Activated CD8-positive, alpha-beta memory T cell treated with anti-CD3 and anti-CD28 coated beads for 4 hours (primary cell): ENCODE measurements around the gene TF.

Experiments used
- DNase-seq, 2 donors: peaks; one replicate each; pipeline ENCODE4 v3.0.0-alpha.2; 2020; ENCODE audit warnings: low read depth in 2 of 2

The TF gene

DNA sequence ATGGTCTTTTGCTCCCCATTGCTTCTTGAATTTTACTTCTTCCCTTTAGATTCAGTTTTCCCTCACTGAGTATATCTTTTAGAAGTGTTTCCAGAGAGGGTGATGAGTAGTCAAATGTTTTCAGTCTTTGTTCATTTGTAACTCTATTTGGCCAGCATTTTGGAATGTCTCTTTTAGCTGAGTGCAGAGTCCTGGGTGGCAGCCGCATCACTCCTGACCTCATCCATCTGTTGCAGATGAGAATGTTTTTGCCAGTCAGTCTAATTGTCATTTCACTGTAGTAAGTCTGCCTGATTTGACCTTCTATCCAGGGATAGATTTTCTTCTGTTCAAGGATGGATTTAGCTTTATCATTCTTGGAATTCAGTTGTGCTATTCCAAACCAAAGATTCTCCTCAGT lies 66.7 kb downstream of the TF start:
- DNase-seq, result no peak

DNA sequence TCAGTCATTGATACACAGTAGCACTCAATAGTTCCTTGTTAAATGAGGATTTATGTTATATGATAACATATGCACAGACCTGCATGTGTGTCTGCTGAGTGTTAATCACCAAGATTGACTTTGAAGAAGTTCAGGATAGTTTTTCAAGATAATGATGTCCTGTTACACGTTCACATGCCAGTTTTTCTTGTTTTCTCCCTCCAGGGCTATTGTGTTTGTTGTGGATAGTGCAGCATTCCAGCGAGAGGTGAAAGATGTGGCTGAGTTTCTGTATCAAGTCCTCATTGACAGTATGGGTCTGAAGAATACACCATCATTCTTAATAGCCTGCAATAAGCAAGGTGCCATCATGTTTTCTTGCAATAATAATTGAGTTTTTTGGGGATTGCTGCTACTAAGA lies 69.2 kb downstream of the TF start:
- no peak for DNase-seq

- no peak for DNase-seq
These were observed 73.9 kb downstream of the TF start for GRCh38 chr3:133820129-133820528.

DNA sequence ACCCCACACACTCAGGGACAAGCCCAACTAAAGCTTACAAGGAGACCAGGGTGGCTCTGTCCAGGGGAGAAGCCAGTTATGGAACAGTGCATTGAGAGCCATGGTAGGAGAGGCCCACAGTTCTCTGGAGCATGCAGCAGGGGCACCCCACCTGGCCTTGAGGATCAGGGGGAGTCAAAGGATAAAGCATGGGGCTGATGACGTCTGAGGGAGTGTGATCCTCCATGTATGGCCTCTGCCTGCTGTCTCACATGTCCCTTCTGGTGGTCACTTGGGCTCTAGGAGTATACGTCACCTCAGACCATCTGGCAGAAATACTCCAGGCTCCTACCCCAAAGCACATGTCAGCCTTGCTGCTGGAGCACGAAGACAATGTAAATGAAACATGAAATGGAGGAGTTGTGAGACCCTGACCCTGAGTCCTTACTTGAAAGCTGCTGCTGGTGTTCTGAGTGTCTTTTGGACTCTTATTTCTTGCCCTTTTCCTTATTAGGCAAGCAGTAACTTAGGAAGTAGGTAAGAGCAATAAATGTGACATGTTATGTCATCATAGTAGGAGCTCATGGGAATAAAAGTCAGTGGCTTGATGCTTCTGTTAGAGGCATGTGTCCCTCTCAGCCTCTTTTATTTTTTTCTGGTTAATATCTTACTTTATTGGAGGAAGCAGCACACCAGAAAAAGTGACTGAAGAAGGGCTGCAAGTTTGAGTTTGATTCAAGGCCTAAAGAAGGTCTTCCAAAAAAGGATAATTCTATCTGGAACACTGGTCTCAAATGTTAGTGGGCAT lies 74.9 kb downstream of the TF start:
- DNase-seq, result no peak

GRCh38 chr3:133821767-133822638 lies 75.8 kb downstream of the TF start:
- DNase-seq, result no peak

DNA sequence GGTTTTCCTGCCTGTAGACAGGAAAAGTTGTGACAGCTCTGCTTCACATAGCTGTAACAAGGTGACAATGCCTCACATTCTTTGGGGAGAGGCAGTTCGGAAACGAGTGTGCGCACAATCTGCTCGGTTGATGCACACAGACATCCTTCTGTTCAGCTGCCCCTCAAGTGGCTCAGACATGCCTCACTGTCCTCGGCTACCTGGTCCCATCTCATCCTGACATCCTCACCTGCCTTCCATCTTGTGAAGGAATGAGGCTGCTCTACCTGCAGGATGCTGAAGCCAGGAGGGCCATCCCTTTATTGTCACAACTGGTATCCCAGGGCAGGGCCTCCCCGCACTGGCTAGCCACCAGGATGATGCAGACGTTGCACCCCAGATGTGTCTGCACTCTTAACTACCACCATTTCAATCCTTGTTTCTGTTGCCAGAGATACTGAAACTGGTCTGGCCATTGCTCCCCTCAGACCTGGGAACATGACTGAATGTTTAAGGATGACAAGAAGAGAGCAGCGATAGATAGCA lies 78.8 kb downstream of the TF start:
- DNase-seq, result no peak

DNA sequence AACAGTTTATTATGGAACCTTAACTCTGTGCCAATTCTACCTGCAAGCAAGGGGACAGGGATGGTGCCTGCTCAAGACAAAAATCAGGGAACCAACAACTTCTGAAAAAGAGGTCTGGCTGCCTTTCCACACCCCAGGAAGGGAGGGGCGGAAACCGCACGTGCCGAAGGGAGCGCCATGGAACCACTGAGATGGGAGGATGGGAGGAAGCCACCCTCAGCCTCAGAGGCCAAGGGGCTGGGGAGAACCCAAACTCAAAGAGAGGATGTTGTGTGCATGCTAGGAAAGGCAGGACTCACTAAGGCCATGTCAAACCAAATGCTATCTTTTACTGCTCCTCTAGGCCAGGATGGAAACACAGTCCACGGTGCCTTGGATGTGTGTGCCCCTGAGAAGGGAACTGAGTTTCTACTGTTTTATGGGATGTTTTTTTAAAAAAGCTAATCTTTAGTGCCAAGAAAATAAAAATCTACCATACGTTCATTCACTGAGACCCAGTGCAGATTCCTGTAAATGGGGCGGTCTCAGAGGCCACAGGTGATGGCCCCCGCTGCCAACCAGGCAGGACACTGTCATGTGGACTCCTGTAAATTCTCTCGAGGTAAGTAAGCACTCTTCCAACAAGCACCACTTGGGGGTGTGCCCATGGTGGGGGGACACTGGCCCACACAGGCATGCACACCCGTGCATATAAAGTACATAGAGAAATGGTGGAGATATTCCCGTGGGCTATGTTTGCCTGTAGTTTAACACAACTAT lies 80.0 kb downstream of the TF start:
- no peak for DNase-seq

GRCh38 chr3:133827136-133827535 lies 80.9 kb downstream of the TF start:
- DNase-seq, result no peak

GRCh38 chr3:133827684-133828083 lies 81.5 kb downstream of the TF start:
- no peak for DNase-seq

DNA sequence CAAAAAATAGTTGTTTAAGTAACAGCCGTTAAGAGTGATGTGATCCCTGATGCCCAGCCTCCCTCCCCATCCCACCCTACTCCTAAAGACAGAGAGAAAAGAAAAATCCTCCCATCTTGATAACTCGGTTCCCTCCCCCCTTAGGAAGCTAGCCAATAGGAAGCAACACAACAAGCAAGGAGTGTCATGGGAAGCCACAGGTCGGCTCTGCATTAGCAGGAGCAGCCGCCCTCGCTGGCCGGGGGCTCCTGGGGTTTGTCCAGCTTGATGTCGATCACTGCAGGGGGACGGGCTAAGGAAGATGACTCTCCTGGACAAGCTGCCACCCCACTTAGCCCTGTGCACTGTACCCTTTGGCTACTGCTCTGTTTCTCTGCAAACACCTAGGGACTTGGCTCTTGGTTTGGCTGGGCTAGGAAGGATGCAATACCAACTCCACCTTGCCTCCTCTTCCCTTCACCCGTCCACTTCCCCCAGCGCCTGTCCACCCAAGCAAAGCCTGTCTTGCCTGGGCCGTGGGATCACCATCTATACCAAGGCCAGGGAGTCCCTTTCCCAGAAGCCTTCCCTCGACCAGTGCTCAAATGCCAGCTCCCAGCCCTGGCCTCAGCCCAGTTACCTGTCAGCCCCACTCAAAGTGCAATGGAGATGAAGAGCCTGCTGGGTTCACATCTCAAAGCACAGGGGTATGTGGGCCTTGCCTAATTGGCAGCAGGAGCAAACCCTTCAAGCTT lies 82.5 kb downstream of the TF start:
- no peak for DNase-seq

GRCh38 chr3:133829310-133829707 lies 83.1 kb downstream of the TF start:
- no peak for DNase-seq

DNA sequence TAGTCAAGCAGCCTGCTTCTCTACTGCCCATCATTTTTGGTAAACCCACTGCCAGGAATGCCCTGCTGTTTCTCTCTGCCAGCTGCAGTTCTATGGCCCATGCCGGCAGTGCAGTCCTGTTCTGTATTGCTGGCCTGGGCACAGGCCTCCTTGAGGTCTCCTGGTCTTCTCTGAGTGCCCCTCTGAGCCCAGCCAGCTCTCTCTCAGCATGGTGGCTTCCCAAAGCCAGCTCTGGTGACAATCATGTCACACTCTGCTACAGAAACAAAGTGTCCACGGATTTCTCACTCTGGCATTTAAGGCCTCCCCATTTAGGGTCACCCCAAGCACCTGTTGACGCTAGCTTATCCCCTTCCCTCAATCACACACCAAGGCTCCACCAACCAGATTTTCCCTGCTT lies 83.9 kb downstream of the TF start:
- no peak for DNase-seq

DNA sequence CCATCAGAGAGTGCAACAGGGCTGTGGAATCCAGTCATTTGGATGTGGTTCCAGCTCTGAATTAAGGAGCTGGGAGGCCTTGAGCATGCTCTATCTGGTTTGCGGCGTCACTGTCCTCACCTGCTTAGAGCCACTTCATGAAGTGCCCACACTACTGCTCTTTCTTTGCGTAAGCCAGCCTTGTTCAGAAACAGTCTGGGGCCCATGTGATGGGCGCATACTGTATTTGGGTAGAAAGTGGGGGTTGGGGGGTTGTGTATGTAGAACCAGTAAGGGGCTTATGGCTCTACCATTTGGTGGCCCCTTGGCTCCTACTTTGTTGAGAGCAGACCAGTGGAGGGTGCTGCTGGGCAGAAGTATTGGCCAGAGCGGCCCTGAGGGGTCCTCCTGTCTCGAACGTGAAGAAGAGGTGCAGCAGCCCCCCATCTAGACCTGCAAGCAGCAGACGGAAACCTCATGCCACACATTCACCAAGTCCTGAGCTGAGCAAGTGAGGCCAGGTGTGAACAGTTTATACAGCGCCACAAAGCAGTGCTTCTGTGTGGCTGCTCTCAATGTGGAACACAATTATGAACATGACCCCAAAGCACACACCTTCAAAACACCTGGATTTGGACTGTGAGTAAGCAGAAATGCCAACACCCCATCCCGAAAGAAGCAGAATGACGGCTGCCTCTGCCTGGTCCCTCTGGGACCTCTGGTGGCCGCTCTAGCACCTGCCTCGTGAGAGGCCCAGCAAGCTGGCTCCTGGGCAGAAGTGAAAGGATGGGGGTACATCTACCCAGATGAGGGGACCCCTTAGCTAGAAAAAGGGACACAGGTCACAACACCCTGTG lies 86.0 kb downstream of the TF start:
- DNase-seq, result no peak

GRCh38 chr3:133832802-133833144 lies 86.6 kb downstream of the TF start:
- DNase-seq, result no peak

GRCh38 chr3:133833267-133833666 lies 87.1 kb downstream of the TF start:
- DNase-seq, result no peak

- DNase-seq, result no peak
These were observed 87.9 kb downstream of the TF start for GRCh38 chr3:133833880-133834620.

DNA sequence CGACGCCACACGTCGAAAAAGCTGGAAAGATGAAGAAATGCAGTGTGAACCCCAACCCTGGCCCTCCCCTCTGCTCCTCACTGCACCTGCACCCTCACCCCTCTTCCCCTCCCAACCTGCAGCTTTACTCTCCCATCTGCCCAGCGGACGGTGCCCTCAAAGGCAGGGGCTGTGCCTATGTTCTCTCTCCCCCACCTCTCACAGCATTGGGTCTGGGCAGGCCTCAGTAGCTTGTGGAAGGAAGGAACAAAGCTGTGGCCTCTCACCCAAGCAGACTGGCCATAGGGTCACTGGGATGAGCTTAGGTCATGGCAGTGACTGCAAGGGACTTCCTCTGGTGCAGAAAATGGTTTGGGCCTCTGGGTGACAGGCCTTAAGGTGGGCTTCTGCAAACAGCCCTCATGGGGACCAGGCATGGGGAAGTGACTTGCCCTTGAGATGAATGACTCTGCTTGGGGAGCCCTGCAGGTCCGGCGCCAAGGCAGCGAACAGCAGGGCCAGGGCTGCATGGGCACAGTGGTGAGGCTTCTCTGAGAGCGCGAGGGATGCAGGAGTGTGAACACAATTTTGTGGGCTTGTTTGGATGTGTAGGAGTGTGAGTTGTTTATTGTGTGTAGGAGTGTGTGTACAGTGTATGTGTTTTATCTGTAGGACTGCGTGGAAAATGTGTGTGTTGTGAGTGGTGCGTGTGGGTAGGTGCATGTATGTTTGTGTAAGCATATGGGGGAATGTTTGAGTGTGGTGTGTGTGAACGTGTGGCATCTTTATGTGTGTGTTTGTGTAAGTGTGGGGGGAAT lies 88.6 kb downstream of the TF start:
- DNase-seq, result no peak

GRCh38 chr3:133835418-133835743 lies 89.2 kb downstream of the TF start:
- DNase-seq, result no peak

GRCh38 chr3:133835961-133836360 lies 89.8 kb downstream of the TF start:
- DNase-seq, result no peak
